DMS79 (cell line): ENCODE data around the gene GPR89B.
"Not testable (repeated sequence)": the region's sequence is repeated elsewhere in the genome, so short reads cannot be mapped to it uniquely, and the experiment has no call there.

Source experiments
- DNase-seq: peaks from one replicate; lab custom pipeline; 2025; lab: John Stamatoyannopoulos, UW

The GPR89B gene

DNA sequence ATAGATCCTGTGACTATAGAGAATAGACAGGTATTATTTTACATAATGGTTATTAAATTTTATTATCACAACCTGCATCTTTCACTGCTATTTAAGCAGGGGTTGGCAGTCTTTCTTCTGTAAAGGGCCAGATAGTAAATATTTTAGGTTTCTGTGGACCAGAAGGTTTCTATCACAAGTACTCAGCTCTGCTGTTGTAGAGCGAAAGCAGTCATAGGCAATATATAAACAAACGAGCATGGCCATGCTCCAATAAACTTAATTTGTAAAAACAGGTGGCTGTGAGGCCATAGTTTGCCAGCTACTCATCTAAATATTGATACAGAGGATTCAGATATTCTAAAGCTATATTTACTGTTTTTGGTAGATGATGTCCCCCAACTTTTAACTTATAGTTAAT, 12.2 kb downstream of the GPR89B start:
- DNase-seq: not testable (repeated sequence)

GRCh38 chr1:147942563-147942962, 14.3 kb downstream of the GPR89B start:
- DNase-seq: not testable (repeated sequence)

DNA sequence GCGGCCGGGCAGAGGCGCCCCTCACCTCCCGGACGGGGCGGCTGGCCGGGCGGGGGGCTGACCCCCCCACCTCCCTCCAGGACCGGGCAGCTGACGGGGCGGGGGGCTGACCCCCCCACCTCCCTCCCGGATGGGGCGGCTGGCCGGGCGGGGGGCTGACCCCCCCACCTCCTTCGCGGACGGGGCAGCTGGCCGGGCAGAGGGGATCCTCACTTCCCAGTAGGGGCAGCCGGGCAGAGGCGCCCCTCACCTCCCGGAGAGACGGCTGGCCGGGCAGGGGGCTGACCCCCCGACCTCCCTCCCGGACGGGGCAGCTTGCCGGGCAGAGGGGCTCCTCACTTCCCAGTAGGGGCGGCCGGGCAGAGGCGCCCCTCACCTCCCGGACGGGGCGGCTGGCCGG, 21.3 kb downstream of the GPR89B start:
- DNase-seq: not testable (repeated sequence)

GRCh38 chr1:147958906-147959305, 30.7 kb downstream of the GPR89B start:
- not testable (repeated sequence) for DNase-seq

DNA sequence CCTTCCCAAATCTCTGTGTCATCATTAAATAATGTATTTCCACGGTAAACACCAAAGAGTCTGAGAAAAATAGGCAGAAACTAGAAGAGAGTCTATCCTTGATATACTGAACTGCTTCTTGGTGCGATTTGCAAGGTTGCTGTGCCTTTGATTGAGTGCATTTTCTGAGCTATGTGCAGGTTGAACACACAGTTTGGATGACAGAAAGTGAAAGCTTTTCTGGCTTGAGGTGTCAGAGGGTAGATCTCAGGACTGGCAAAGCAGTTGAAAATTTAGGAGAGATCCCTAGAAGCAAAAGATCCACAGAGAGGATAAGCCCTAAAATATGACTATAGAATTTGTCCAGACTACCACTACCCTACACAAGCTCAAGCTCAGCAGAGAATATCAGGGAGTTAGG, 31.5 kb downstream of the GPR89B start:
- DNase-seq: not testable (repeated sequence)

DNA sequence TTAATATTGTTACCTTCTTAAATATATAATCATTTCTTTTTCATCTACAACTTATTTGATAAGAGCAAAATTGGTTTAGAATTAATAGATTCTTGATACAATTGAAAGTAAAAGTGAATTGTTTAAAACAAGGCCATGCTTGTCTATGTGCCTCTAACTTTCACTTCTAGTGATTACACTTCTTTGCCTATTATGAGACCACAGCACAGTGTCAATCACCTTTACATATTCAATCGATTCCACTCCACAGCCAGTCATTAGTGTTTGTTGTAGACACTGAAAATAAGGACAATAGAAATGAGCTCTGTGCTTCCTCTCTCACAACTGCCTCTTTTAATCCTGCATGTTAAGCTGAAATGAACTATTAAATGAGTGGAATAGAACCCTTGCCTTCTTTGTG, 36.4 kb downstream of the GPR89B start:
- not testable (repeated sequence) for DNase-seq

DNA sequence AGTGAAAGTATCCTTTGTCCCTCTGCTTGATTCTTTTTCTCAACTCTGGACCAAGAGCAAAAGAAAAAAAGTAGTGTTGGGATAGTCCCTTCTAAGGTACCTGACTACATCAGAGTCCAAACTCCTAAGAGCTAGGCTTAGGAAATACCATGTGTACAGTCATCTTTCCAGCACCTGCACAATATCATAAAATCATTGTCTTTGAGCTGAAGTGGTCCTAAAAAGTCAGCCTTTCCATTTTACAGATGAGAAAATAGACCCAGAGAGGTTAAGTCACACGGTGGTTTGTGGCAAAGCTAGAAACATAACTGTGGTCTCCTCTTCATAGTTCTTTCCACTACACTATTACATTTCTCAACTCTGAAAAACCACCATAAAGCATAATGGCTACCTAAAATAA, 38.4 kb downstream of the GPR89B start:
- not testable (repeated sequence) for DNase-seq

GRCh38 chr1:147978896-147979651, 50.9 kb downstream of the GPR89B start:
- not testable (repeated sequence) for DNase-seq

DNA sequence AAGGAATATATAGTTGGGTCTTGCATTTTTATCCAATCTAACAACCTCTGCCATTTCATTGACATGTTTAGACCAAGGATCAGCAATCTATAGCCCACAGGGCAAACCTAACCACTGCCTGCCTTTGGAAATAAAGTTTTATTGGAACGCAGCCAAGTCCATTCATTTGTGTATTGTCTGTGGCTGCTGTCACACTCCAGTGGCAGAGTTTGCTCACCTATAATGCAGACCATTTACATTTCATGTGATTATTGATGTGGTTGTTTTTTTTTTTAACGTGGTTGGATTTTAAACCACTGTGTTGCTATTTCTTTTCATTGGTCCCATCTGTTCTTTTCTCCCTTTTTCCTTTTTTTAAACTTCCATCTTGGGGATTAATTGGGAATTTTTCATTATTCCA, 57.2 kb downstream of the GPR89B start:
- not testable (repeated sequence) for DNase-seq

DNA sequence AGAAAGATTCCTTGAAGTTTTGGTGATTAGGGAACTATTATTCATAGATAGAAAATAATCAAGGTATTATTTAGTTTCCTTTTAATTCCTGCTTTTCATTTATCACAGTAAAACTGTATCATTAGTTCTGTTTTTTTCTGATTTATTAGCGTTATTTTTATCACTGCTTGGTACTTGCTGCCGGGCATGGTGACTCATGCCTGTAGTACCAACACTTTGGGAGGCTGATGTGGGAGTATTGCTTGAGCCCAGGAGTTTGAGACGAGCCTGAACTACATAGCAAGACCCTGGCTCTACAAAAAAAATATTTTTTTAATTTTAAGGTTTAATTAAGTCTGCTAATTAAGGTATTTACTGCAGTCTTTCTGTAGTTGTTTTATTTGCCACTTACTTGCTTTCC, 59.7 kb downstream of the GPR89B start:
- not testable (repeated sequence) for DNase-seq

DNA sequence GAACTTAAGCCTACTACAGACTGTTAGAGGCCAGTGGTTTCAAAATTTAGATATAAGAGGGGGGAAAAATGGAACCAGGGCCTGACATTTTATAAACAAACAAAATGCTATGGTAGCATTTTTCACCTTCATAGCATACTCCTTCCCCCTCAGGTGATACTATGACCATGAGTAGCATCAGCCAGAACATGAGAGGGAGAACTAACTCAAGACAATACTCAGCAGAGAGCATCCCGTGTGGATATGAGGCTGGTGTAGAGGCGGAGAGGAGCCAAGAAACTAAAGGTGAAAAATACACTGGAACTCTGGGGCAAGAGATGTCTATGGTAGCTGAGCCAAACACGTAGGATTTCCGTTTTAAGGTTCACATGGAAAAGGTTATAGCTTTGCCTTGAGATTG, 64.7 kb downstream of the GPR89B start:
- not testable (repeated sequence) for DNase-seq

GRCh38 chr1:147993400-147993799, 65.2 kb downstream of the GPR89B start:
- not testable (repeated sequence) for DNase-seq

- not testable (repeated sequence) for DNase-seq
These were observed 65.8 kb downstream of the GPR89B start for GRCh38 chr1:147993825-147994615.

DNA sequence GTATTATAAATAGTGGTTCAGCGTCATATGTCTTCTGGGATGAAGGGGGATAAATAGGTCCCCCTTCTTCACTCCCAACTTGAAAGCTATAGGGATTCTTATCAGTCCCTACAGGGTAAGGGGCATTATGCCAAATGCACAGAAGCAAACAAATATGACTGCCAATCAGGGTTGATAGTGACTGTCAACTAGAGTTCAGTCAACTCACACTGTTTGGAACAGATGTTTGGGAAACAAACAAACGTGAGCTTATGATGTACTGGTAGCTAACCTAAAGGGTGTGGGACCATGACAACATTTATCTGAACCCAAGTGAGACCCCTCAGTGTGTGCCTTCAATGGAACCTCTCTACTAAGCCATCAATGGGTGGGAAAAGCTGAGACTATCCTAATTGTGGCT, 67.9 kb downstream of the GPR89B start:
- DNase-seq: not testable (repeated sequence)

- DNase-seq: not testable (repeated sequence)
These were observed 79.5 kb downstream of the GPR89B start for GRCh38 chr1:148007724-148008123.

DNA sequence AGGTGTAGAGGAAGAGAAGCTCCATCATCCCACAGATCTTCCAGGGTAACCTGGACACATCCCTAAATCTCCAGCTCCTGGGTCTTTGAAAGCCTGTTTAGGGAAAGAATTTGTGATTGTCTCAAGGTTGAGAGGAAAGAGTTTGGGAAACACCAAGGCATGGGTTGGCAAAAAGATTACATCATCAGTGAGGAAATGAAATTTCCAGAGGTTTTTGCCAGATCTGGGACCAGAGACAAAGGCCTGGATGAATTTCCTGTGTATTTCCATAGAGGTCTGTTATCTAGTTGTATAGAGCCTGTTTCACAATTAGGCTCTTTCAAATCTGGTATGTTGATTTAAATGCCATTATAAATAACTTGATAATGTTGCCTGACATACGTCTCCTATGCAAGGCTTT, 82.3 kb downstream of the GPR89B start:
- DNase-seq: no peak

DNA sequence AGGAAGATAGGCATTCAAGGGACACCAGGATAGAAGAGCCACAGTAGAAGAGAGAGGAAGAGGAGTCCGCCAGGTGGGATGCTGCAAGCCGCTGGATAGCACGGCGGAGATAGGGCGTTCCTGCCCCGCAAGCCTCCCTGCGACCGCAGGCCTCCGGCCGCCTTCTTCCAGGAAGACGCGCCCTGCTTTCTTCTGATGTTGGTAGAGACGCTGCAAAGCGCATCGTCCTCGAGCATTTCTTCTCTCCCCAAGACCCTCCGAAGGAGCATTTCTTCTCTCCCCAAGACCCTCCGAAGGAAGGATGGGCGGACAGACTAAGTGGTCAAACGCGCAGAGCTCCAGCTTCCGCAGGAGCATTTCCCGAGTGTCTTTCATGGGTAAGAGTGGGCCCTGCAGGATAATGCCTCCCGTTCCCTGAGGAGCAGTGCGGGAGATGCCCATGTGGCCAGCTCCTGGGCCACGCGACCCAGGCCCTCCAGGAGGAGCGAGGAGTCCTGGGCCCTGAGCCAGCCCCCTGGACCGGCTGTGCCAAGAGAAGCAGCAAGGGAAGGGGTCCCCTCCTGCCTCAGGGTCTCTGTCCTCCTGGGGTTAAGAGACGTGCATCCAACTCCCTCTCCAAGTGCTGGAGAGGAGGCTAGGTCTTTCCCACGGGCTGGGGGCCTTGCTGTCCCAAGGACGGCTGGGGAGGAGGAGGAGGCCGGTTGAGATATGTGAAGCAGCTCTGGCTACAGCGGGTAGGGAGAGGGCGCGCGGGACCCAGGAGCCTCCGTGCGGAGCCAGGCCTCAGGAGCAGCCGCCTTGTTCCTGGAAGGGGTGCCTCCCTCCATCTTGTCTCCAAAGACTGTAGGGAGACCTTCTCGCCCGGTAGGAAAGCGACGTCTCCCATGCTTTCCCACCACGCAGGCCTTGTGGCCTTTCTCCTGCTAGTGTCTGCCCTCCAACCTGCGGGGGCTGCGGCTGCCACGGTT, 85.2 kb downstream of the GPR89B start:
- DNase-seq: not testable (repeated sequence)

- not testable (repeated sequence) for DNase-seq
These were observed 86.3 kb downstream of the GPR89B start for GRCh38 chr1:148014289-148015200.

GRCh38 chr1:148024918-148025317, 96.7 kb downstream of the GPR89B start:
- not testable (repeated sequence) for DNase-seq

DNA sequence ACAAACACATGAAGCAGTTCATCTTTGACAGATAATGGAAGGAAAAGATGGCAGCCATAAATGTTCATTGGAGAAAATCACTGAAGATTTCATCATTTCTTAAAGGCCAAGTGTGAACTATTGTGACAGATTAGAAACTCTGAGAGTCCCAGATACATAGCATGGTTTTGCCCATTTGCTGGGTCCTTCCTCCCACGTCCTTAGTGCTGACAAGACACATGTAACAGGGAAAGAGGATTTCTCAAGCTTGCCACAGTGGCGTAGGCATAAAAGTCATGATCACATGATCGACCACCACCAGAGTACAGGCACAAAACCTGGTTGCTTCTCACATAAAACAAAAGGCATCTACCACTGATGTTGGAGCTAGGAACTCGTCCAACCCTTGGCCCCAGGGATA, 98.8 kb downstream of the GPR89B start:
- not testable (repeated sequence) for DNase-seq

- not testable (repeated sequence) for DNase-seq
These were observed 104.0 kb downstream of the GPR89B start for GRCh38 chr1:148032247-148032646.
